Liver (tissue), 3 donors: ENCODE data around the gene MISP.

Experiments
- RAD21 ChIP-seq, 2 donors: IDR thresholded peaks; 2 replicates each; pipeline ENCODE4 v1.6.1; 2016; ENCODE audit warnings: antibody characterized with exemption in 2 of 2, mild to moderate bottlenecking in 2 of 2
- TAF1 ChIP-seq: conservative IDR thresholded peaks from 2 replicates; pipeline ENCODE4 v1.6.1; 2016; ENCODE audit warnings: antibody characterized with exemption, mild to moderate bottlenecking
- TF ChIP-seq, protein P1 (sequence below): fragments of 150-350 bp; IDR thresholded peaks from 2 replicates; pipeline ENCODE4 v1.5.1; 2017; ENCODE audit warnings: improper control_type of control experiment, low read depth, low read length; ENCODE audit not compliant: missing input control
- TF ChIP-seq, protein P2 (sequence below): IDR thresholded peaks from 2 replicates; pipeline ENCODE4 v1.6.1; 2016; ENCODE audit warnings: antibody characterized with exemption
- donor health status: healthy.
- donor health status: healthy.

DNA sequence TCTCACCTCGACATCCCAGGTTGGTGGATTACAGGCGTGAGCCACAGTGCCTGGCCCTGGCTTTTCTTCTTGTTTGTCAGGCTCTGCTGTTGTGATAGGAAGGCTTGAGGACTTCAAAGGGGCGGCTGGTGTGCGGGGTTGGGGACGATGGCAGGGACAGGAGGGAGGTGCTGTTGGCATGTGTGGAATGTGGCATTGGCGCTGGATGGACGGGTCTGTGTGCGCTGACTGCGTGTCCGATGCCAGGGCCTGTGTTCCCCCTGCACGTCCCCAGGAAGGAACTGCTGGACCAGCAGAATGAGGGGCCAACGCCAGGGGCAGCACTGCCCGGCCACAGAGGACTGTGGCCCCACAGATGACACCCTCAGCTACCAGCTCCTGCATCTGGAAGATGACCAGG, 33.6 kb downstream of the MISP start:
- TF ChIP-seq, protein P1, sequence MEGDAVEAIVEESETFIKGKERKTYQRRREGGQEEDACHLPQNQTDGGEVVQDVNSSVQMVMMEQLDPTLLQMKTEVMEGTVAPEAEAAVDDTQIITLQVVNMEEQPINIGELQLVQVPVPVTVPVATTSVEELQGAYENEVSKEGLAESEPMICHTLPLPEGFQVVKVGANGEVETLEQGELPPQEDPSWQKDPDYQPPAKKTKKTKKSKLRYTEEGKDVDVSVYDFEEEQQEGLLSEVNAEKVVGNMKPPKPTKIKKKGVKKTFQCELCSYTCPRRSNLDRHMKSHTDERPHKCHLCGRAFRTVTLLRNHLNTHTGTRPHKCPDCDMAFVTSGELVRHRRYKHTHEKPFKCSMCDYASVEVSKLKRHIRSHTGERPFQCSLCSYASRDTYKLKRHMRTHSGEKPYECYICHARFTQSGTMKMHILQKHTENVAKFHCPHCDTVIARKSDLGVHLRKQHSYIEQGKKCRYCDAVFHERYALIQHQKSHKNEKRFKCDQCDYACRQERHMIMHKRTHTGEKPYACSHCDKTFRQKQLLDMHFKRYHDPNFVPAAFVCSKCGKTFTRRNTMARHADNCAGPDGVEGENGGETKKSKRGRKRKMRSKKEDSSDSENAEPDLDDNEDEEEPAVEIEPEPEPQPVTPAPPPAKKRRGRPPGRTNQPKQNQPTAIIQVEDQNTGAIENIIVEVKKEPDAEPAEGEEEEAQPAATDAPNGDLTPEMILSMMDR = no peak
- TF ChIP-seq TAF1 = no peak
- no peak for TF ChIP-seq RAD21 (IDR thresholded peaks at IDR 0.05)
- TF ChIP-seq, protein P2, sequence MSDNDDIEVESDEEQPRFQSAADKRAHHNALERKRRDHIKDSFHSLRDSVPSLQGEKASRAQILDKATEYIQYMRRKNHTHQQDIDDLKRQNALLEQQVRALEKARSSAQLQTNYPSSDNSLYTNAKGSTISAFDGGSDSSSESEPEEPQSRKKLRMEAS = no peak
